Head of caudate nucleus (tissue), 42 donors: Measurements from ENCODE around the gene OLIG1.

Experiments used
- DNase-seq, 42 donors: peaks; one replicate each; pipeline versions ENCODE4 v3.0.0 to v3.0.0-alpha.2; 2020 to 2021; ENCODE audit warnings: mixed read lengths in 7 of 42
- intact Hi-C: fragments of 100-400 bp; cut with DNase I; formaldehyde crosslinking; loops from one replicate; pipeline ENCODE4 v1.15.0; 2022

OLIG1 gene

DNA sequence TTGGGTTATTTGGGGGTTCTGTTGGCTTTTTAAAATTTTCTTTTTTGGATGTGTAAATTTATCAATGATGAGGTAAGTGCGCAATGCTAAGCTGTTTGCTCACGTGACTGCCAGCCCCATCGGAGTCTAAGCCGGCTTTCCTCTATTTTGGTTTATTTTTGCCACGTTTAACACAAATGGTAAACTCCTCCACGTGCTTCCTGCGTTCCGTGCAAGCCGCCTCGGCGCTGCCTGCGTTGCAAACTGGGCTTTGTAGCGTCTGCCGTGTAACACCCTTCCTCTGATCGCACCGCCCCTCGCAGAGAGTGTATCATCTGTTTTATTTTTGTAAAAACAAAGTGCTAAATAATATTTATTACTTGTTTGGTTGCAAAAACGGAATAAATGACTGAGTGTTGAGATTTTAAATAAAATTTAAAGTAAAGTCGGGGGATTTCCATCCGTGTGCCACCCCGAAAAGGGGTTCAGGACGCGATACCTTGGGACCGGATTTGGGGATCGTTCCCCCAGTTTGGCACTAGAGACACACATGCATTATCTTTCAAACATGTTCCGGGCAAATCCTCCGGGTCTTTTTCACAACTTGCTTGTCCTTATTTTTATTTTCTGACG is 41.1 kb upstream of the OLIG1 start:
- intact Hi-C loops, result loop anchor here (2.0 to 10.0 kb wide), 3 partner anchors 42 to 194 kb away; partner anchors contain the start of gene OLIG1

DNA sequence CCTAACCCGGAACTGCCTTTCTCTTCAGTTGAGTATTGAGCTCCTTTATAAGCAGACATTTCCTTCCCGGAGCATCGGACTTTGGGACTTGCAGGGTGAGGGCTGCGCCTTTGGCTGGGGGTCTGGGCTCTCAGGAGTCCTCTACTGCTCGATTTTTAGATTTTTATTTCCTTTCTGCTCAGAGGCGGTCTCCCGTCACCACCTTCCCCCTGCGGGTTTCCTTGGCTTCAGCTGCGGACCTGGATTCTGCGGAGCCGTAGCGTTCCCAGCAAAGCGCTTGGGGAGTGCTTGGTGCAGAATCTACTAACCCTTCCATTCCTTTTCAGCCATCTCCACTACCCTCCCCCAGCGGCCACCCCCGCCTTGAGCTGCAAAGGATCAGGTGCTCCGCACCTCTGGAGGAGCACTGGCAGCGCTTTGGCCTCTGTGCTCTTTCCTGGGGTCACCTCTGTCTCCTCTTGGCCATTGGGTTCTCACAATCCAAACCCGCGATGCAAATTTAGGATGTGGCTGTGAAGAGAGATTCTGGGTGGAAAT is 40.5 kb upstream of the OLIG1 start:
- intact Hi-C loops, result loop anchor here (2.0 to 10.0 kb wide), 3 partner anchors 41 to 195 kb away; partner anchors contain the start of gene OLIG1
- DNase-seq, result peak in 10 of 42 donors; percentile 12 to 61 (median 34)

More for the DNA sequence above, 41.1 kb upstream of the OLIG1 start:
- peak in 21 of 42 donors; percentile 31 to 80 (median 53) for DNase-seq

DNA sequence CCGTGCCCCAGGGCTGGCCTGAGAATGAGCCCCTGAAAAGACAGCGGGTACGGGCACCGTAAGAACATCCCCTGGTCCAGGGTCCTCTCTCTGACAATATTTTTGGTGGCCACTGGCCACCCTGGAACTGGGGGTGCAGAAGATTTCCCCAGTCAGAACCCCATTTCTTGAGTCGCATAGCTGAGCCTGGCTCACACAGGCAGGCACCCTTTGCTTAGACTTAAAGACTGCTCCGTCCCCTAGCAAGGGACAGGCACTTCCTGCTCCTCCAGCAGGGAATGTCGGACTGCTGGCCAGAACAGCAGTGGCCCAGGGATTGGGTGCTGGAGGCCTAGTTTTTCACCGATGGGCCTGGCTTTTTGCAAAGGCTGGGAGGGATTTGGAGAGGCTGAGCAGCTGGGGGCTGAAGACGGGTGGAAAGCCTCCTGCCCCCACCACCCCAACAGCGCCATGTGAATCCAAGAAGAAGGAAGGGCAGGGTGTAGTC is 39.9 kb upstream of the OLIG1 start:
- intact Hi-C loops, result loop anchor here (2.0 to 10.0 kb wide), 3 partner anchors 41 to 195 kb away; partner anchors contain the start of gene OLIG1

DNA sequence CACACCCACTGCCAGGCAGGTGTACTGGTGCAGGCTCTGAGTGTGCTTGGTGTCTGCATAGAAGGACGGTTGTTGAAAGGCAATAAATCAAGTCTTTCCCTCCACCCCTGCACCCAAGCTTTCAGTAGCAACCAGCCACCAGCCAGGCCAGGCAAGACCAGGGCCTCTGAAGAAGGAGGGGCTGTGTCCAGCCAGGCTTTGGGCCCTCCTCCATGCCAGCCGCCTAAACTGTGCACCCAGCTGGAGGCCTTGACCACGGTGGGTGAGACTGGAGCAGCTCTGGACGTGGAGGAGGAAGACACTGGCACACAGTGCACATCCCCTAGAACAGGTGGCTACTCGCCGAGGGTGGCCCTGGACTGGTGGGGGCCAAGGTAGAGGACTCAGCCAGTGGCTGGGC is 39.3 kb upstream of the OLIG1 start:
- DNase-seq, result peak in 17 of 42 donors; percentile 23 to 70 (median 36)

More for the DNA sequence above, 39.9 kb upstream of the OLIG1 start:
- DNase-seq, result peak in 22 of 42 donors; percentile 18 to 73 (median 42)

DNA sequence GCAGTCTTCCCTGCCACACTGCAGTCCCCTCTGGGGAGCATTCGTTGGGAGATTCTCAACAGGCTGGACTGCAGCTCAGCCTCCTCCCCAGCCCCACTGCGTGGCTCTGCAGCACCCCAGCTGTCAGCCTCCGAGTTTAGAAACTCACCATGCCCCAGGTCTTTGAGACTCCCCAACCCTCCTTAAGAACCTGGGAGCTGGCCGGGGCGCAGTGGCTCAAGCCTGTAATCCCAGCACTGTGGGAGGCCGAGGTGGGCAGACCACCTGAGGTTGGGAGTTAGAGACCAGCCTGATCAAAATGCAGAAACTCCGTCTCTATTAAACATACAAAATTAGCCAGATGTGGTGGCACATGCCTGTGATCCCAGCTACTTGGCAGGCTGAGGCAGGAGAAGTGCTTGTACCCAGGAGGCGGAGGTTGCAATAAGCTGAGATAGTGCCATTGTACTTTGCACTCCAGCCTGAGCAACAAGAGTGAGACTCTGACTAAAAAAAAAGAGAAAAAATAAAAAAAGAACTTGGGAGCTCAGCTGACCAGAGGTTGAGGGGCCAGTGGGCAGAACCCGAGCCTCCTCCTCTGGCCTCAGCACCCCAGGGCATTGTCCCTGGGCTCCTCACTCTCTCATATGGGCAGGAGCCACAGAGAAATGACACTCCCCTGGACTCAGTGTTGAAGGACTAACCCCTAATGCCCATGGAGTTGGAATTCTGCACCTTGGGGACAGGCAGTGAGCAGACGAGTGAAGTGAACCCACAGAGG is 38.6 kb upstream of the OLIG1 start:
- intact Hi-C loops, result no loop called here
- DNase-seq, result peak in 4 of 42 donors; percentile 18 to 32 (median 24)

More for the DNA sequence above, 39.3 kb upstream of the OLIG1 start:
- intact Hi-C loops, result no loop called here

DNA sequence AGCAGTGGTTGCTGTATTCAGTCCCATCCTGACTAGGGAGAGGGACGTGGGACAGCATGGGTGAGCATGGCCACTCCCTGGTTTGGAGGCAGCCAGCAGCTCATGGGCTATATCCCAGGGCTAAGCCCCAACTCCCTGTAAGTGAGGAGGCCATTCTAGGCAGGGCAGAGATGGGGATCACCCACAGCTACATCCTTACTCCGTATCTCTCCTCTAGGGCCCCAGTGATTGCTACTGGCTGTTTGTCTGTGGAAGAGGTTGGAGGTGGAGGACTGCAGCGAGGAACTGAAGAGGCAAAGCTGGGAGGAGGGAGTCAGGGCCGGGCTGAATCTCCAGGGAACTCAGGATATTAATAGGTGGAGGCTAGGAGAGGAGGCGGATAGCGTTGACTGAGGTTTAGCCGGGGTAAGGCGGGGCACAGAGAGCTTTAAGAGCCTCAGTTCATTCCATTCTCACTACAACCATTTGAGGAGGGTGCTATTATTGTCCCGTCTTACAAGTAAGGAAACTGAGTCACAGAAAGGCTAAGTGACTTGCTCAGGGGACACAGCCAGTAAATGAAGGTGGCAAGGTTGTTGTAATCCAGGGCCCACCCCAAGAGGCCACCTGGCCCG is 37.4 kb upstream of the OLIG1 start:
- intact Hi-C loops, result no loop called here
- no peak for DNase-seq

DNA sequence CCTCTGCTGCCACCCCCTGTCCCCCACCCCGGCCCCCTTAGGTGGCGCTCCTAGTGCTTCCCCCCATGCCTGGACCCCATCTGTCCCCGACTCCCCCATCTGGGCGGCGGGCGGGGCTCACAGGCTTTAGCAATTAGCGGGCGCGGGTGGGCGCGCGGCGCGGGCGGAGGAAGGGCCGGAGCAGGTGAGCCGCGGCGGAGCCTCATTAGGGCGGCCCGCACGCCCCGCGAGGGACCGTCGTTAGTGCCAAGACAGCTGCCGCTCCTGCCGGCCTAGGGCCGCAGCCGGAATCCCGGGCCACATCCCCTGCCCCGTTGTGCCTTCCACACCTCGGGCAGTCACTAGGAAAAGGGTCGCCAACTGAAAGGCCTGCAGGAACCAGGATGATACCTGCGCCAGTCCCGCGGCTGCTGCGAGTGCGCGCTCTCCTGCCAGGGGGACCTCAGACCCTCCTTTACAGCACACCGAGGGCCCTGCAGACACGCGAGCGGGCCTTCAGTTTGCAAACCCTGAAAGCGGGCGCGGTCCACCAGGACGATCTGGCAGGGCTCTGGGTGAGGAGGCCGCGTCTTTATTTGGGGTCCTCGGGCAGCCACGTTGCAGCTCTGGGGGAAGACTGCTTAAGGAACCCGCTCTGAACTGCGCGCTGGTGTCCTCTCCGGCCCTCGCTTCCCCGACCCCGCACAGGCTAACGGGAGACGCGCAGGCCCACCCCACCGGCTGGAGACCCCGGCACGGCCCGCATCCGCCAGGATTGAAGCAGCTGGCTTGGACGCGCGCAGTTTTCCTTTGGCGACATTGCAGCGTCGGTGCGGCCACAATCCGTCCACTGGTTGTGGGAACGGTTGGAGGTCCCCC is 36.6 kb upstream of the OLIG1 start:
- no peak for DNase-seq
- intact Hi-C loops, result no loop called here

DNA sequence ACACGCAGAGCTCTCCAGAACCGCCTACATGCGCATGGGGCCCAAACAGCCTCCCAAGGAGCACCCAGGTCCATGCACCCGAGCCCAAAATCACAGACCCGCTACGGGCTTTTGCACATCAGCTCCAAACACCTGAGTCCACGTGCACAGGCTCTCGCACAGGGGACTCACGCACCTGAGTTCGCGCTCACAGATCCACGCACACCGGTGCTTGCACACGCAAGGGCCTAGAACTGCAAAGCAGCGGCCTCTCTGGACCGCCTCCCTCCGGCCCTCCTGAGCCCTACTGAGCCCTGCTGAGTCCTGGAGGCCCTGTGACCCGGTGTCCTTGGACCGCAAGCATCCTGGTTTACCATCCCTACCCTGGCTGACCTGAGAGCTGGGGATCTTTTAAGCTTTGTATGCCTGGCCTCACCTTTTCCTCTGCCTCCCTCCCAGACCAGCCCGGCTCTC is 36.0 kb upstream of the OLIG1 start:
- no peak for DNase-seq
- intact Hi-C loops, result no loop called here

DNA sequence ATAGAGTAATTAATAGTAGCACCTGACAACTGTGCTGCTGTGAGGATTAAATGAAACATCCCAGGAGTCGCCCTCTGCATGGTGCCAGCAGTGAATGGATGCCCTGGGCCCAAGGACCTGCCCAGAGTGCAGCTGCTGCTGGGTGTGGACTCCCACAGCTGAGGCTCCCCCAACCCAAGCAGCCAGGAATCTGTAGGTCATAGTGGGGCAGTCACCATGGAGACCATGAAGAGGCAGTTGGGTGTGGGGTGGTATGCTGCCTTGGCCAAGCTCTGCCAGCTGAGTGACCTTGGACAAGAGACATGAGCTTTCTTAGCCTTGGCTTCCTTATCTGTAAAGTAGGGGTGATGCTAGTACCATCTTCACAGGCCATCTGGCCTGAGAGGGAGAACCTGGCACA is 34.8 kb upstream of the OLIG1 start:
- intact Hi-C loops, result no loop called here

DNA sequence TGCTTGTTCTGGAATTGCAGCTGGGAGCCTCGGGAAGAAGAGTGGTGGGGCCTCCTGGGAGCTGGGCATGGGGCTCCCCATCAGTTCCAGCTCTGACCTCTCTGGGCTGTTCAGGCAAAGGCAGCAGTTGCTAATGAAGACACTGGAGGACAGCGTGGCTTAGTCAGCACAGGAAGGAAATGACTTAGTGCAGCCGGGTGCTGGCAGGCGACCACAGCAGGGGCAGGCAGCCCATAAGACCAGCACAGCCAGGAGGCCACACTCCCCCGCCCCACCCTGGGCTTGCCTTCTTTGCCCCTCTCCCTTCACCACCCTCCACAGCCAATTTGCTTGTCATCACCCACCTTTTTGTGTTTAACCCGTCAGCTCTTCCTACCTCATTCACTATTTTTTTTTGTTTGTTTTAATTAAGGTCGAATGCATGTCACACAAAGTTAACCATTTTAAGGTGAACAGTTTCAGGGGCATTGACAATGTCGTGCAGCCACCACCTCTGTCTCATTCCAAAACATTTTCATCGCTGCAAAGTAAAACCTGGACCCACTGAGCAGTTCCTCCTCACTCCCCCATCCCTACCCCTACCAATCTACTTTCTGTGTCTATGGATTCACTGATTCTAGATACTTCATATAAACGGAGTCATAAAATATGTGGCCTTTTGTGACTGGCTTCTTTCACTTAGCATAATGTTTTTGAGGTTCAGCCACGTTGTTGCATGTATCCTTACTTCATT is 33.3 kb upstream of the OLIG1 start:
- intact Hi-C loops, result no loop called here
- DNase-seq, result peak in 16 of 42 donors; percentile 34 to 79 (median 58)

More for the DNA sequence above, 34.8 kb upstream of the OLIG1 start:
- no peak for DNase-seq

DNA sequence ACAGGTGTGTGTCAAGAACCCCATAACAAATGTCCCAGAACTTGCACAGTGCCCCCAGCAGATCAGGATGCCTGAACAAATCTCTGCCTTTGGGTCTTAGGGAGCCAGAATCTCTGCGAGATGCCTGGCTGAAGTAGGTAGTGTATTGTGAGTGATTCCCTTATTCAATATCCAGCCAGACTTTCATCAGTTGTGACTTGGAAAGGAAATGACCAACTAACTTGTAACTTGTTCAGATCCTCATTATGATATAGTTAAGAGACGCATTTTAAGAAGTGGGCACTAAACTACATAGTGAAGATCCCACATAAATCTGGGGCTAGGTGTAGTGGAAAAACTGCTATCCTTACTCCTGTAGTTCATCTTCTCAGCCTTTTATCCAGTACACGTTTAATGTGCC is 32.4 kb upstream of the OLIG1 start:
- intact Hi-C loops, result no loop called here
- DNase-seq, result no peak

DNA sequence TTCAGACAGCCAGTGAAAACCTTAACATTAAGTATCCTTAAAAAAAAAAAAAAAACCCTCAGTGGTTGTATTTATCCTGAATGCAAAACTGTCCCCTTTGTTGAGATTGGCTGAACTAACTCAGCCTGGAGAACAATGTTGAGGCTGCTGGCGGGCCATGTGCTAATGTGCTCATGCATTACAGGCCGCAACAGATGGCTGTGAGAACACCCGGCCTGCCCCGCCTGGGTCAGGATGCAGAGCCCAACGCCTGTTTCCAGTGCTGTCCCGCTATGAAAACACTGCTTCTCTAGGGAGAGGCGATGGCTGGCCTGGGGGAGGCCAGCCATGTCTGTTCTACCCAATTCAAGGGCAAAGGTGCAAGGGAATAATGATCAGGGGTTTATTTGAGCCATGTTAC is 30.4 kb upstream of the OLIG1 start:
- intact Hi-C loops, result no loop called here
- peak; percentile 76 to 96 (median 88) for DNase-seq

DNA sequence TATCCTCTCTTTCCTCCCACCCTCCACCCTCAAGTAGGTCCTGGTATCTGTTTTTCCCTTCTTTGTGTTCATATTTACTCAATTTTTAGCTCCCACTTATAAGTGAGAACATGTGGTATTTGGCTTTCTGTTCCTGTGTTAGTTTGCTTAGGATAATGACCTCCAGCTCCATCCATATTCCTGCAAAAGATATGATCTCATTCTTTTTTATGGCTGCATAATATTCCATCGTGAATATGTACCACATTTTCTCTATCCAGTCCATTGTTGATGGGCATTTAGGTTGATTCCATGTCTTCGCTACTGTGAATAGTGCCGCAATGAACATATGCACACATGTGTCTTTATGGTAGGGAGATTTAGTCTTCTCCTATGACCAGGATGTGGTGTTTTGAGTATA is 29.7 kb upstream of the OLIG1 start:
- DNase-seq, result no peak
- intact Hi-C loops, result no loop called here

DNA sequence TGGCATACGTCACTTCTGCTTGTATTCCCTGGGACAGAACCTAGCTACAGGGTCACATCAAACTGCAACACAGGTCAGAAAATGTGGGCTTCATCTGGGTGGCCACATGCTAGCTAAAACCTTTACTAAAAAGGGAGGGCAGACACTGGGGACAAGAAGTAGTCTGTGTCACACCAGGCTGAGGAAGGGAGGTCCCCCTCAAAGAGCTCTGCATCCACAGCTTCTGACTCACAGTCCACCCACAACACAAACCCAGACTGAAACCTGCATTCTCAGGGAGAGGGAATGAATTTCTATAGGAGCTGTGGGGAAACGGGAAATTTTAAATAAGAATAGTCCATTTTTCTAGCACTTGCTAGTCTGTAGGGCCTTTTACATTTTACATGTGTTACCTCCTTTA is 28.0 kb upstream of the OLIG1 start:
- intact Hi-C loops, result no loop called here
- DNase-seq, result no peak

DNA sequence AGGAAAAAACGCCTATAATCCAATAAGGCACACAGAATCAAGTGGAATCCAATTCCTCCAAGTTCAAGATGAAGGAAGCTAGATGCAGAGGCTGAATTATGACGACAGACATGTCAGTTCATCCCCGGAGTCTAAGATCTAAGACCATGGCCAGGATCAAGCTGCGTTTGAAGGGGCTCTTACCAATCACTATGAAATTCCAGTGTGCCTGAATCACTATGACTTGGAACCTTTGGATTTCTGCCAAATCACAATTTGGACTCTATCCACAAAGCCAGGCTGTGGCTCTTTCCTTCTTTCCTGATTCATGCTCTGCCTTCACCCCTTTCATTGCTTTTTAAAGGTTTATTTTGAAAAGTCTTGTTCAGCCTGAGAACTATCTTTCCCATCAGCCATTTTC is 27.1 kb upstream of the OLIG1 start:
- no peak for DNase-seq
- intact Hi-C loops, result no loop called here

DNA sequence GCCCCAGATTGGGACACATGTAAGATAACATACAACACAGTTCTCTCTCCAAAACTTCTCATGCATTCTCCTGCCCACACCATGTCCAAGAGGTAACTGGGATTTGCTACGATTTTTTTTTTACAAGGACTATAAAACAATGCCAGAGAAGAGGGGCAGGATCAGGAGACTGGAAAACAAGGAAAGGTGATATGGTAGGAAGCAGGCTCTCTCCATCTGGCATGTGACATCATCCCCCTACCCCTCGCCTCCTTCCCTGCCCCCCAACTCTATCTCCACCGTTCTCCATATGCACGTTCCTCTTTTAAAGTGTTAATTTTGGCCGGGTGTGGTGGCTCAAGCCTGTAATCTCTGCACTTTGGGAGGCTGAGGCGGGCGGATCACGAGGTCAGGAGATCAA is 23.5 kb upstream of the OLIG1 start:
- intact Hi-C loops, result no loop called here
- no peak for DNase-seq

DNA sequence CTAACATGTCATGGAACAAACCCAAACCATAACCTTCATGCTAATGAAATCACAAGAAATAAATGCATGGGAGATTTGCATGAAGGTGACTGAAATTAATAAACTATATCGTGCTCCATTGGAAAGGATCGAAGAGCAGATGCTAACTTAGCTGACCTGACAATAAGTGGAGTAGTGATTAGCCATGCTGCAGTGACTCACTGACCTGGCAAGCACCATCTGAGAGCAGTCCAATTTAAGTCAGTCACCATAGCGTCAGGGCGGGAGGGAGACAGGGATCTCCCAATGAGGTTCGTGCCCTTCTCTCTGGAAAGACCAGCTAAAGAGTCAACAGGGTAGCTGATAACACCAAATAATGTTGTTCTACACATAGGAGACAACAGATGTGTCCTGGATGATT is 22.7 kb upstream of the OLIG1 start:
- intact Hi-C loops, result no loop called here
- DNase-seq, result no peak

DNA sequence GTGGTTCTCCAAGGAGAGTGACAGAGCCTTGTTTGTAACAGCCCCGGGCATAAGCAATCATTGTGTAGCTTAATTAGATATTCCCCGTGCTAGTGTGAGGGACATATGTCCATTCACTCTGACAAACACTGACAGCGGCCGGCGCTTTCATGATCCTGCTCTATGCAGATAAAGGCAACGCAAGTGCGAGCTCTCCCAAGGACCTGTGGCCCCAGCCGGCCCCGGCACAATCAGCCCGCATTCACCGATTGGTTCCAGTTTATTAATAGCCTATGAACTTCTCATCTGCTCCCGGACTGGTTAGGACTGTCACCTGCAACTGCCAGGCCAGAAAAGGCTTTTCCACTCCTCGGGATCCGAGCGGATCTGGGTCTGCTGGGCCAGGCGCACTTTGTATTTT is 18.0 kb upstream of the OLIG1 start:
- peak in 19 of 42 donors; percentile 25 to 79 (median 53) for DNase-seq
- intact Hi-C loops, result no loop called here
